A204.1 (cell line): ENCODE results near the gene COX14.
A peak's percentile ranks its signal among the peaks of the same experiment; 100 is the strongest.
"Not testable (repeated sequence)": the region's sequence is repeated elsewhere in the genome, so short reads cannot be mapped to it uniquely, and the experiment has no call there.

ENCODE experiments used
- FAIRE-seq: peaks from 2 replicates; lab custom pipeline; 2012; peaks lifted over from hg19 to GRCh38; lab: Jason Lieb, UNC

Gene COX14

GRCh38 chr12:50111693-50112455 lies at the start of gene COX14:
Gene COX14, plus strand, starts transcription at chr12:50112236. Its CDS starts 7,808 bp downstream, at chr12:50120044.
- peak; percentile 99 for FAIRE-seq

- FAIRE-seq = no peak
These were observed 49.1 kb upstream of the COX14 start for GRCh38 chr12:50062728-50063460.

- FAIRE-seq = no peak
These were observed 46.2 kb upstream of the COX14 start for GRCh38 chr12:50065726-50066310.

- no peak for FAIRE-seq
These were observed 45.6 kb upstream of the COX14 start for GRCh38 chr12:50066402-50066801.

GRCh38 chr12:50069069-50069468 lies 43.0 kb upstream of the COX14 start:
- no peak for FAIRE-seq

- no peak for FAIRE-seq
These were observed 42.5 kb upstream of the COX14 start for GRCh38 chr12:50069539-50069938.

GRCh38 chr12:50070314-50071060 lies 41.5 kb upstream of the COX14 start:
- FAIRE-seq = no peak

GRCh38 chr12:50072198-50072907 lies 39.7 kb upstream of the COX14 start:
- no peak for FAIRE-seq

GRCh38 chr12:50073206-50073605 lies 38.8 kb upstream of the COX14 start:
- no peak for FAIRE-seq

- no peak for FAIRE-seq
These were observed 38.3 kb upstream of the COX14 start for GRCh38 chr12:50073712-50074111.

GRCh38 chr12:50074936-50075807 lies 36.9 kb upstream of the COX14 start:
- no peak for FAIRE-seq

- FAIRE-seq = no peak
These were observed 36.2 kb upstream of the COX14 start for GRCh38 chr12:50075808-50076170.

- FAIRE-seq = no peak
These were observed 34.9 kb upstream of the COX14 start for GRCh38 chr12:50077099-50077498.

- FAIRE-seq = no peak
These were observed 33.8 kb upstream of the COX14 start for GRCh38 chr12:50078281-50078680.

- no peak for FAIRE-seq
These were observed 32.3 kb upstream of the COX14 start for GRCh38 chr12:50079771-50080170.

GRCh38 chr12:50081096-50081808 lies 30.8 kb upstream of the COX14 start:
- no peak for FAIRE-seq

- FAIRE-seq = no peak
These were observed 29.4 kb upstream of the COX14 start for GRCh38 chr12:50082644-50083043.

GRCh38 chr12:50083301-50083700 lies 28.7 kb upstream of the COX14 start:
- no peak for FAIRE-seq

- not testable (repeated sequence) for FAIRE-seq
These were observed 27.6 kb upstream of the COX14 start for GRCh38 chr12:50084409-50084774.
